BE2C (cell line): ENCODE data around the gene BCL10.

Source experiments
- DNase-seq: peaks from one replicate; pipeline ENCODE4 v3.0.0-alpha.2; 2020
- H3K27me3 ChIP-seq: fragments of 250-450 bp; sonication (Bioruptor Pico); 2 replicates; pipeline ENCODE4 v1.5.1; 2020; ENCODE audit warnings: mild to moderate bottlenecking
- H3K36me3 ChIP-seq: fragments of 250-450 bp; sonication (Bioruptor Pico); 2 replicates; pipeline ENCODE4 v1.5.1; 2020; ENCODE audit warnings: mild to moderate bottlenecking
- H3K4me1 ChIP-seq: fragments of 250-450 bp; sonication (Bioruptor Pico); 2 replicates; pipeline ENCODE4 v1.5.1; 2020
- H3K4me3 ChIP-seq: 2 replicates; pipeline ENCODE4 v1.5.1; 2011; ENCODE audit warnings: low read depth, low read length
- H3K9me3 ChIP-seq: fragments of 250-450 bp; sonication (Bioruptor Pico); 2 replicates; pipeline ENCODE4 v1.5.1; 2020
- CTCF ChIP-seq: IDR thresholded peaks from 2 replicates; pipeline ENCODE4 v1.5.1; 2012; ENCODE audit warnings: mild to moderate bottlenecking, low read depth, low read length

Gene BCL10

DNA sequence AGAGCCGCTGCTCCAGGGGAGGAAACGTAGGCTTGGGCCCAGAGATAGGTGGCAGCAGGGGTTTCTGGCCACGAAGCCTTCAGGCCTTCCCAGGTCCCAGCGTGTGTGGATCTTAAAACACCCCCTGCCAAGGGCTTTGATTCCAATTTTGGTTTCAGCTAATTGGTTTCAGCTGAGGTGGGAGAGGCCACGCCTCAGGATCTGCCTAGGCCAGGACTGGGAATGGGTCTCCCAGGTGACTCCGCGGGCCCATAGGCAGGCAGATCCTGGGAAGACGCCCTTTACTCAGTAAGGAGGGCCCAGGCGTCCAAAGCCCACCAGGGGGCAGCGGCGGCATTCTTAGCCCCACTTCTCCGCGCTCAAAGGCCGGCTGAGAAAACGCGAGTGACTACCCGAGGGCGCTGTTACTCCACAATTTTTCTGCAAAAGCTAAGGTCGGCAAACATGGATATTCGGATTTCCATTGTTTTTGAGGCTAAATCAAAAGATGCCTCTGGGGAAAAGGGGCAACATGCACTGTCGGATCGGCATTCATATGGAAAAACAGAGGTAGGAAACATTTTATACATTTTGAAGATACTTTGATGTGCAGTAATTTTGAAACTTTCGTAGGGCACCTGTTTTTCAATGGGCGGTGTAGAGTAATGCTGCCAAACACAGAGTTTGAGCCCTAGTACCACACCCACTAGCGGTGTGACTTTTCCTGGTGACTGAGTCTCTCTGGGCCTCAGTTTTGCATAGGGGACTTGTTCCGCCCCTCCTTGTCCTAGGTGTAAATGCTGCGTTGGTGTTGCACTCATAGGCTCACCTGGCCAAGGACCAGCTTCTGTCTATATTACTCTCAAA lies 31.8 kb upstream of the BCL10 start:
- TF ChIP-seq CTCF, result peak; percentile 83
- Histone ChIP-seq H3K9me3 (no peaks in the 10 kb centered on the region), H3K27me3 (no peaks in the 10 kb centered on the region), H3K4me3 (no peak overlapping the region), H3K36me3 (no peaks in the 10 kb centered on the region), H3K4me1 (no peaks in the 10 kb centered on the region)
- DNase-seq, result peak; percentile 81

GRCh38 chr1:85306236-85306635 lies 29.8 kb upstream of the BCL10 start:
- Histone ChIP-seq H3K4me1 (no peaks in the 10 kb centered on the region), H3K9me3 (no peaks in the 10 kb centered on the region), H3K4me3 (no peak overlapping the region), H3K36me3 (no peaks in the 10 kb centered on the region), H3K27me3 (no peaks in the 10 kb centered on the region)
- no peak for TF ChIP-seq CTCF
- DNase-seq, result no peak

DNA sequence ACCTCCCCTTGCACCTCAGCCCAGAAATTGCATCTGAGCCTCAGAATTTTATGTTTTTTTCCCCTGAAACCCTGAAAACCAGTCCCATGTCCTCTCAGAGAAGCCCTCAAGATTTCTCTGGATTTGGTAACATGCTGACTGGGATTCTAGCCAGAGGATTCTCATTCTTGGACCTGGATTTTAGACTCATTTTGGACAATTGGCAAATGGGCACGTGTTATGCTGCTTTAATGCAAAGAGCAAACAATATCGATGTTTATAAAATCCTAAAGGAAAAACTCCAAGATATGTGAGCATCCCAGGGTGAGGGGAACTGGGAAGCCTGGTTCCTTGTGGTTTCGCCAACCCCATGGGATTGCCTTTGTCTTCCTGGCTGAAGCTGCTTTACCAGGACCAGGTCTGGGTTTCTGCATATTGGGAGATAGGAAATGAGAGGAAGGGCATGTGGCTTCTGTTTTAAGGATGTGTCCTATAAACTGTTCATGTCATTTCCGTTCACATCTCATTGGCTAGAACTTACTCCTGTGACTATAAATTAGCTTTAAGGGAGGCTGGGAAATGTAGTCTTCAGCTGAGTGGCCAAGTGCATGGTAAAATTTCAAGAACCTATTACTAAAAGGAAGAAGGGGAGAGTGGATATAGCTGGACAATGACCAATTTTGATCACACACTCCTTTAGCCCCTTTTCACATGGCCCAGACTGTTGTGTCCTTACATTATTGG lies 27.2 kb upstream of the BCL10 start:
- peak; percentile 11 for DNase-seq
- TF ChIP-seq CTCF, result no peak
- Histone ChIP-seq H3K9me3 (no peaks in the 10 kb centered on the region), H3K36me3 (no peaks in the 10 kb centered on the region), H3K4me1 (no peaks in the 10 kb centered on the region), H3K27me3 (no peaks in the 10 kb centered on the region), H3K4me3 (no peak overlapping the region)

DNA sequence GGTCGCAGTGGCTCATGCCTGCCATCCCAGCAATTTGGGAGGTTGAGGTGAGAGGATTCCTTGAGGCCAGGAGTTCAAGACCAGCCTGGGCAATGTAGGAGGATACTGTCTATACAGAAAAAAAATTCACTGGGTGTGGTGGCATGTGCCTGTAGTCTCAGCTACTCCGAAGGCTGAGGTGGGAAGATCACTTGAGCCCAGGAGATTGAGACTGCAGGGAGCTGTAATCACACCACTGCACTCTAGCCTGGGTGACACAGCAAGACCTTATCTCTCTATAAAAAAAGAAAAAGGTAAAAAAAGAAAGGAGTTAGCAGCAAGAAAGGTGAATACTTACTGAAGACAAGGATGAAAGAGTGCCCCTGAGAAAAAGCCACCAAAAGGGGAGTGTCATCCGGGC lies 23.7 kb upstream of the BCL10 start:
- no peak overlapping the region for H3K4me3 ChIP-seq
- no peaks in the 10 kb centered on the region for H3K9me3 ChIP-seq
- H3K36me3 ChIP-seq, result no peaks in the 10 kb centered on the region
- H3K4me1 ChIP-seq, result no peaks in the 10 kb centered on the region
- no peaks in the 10 kb centered on the region for H3K27me3 ChIP-seq
- DNase-seq, result no peak
- TF ChIP-seq CTCF, result no peak

GRCh38 chr1:85297855-85298629 lies 21.6 kb upstream of the BCL10 start:
- no peaks in the 10 kb centered on the region for H3K9me3 ChIP-seq
- no peak overlapping the region for H3K4me3 ChIP-seq
- no peak for TF ChIP-seq CTCF
- H3K27me3 ChIP-seq, result no peaks in the 10 kb centered on the region
- H3K36me3 ChIP-seq, result no peaks in the 10 kb centered on the region
- H3K4me1 ChIP-seq, result no peaks in the 10 kb centered on the region
- DNase-seq, result no peak

GRCh38 chr1:85297538-85297854 lies 21.1 kb upstream of the BCL10 start:
- Histone ChIP-seq H3K4me3 (no peak overlapping the region), H3K4me1 (no peaks in the 10 kb centered on the region), H3K36me3 (no peaks in the 10 kb centered on the region), H3K9me3 (no peaks in the 10 kb centered on the region), H3K27me3 (no peaks in the 10 kb centered on the region)
- no peak for TF ChIP-seq CTCF
- DNase-seq, result no peak
